Adrenal gland (tissue), 5 donors: ENCODE data around the gene ULBP1.

ENCODE experiments used
- POLR2A ChIP-seq, 2 donors: fragments of 450-650 bp; IDR thresholded peaks; one replicate each; pipeline ENCODE4 v1.6.1; 2017; ENCODE audit warnings: antibody characterized with exemption in 2 of 2, mild to moderate bottlenecking in 2 of 2, moderate library complexity in 1 of 2
- TF ChIP-seq, protein P1 (sequence below), 6 experiments: fragments of 450-650 bp in 4 of 6; fragments of 200-600 bp in 2 of 6; sonication (generic) in 1 of 6; IDR thresholded peaks; 1 replicate in 5 of 6; 2 replicates in 1 of 6; pipeline versions ENCODE4 v1.5.1 to v1.8.0; 2016 to 2021; ENCODE audit warnings: antibody characterized with exemption in 6 of 6, mild to moderate bottlenecking in 2 of 6, moderate library complexity in 1 of 6
- donor health status: DM: no; HTN: no; CAD: no.

DNA sequence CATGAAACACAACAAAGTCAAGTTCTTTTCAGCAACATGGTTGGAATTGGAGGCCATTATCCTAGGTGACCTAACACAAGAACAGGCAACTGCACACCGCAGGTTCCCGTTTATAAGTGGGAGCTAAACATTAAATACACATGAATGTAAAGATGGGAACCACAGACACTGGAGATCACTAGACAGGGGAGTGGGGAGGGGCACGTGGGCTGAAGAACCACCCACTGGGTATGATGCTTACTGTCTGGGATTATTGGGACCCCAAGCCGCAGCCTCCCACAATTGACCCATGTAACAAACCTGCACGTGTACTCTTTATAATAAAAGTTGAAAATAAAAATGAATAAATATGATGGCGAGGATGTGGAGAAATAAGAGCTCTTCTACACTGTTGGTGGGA, 32.2 kb upstream of the ULBP1 start:
- TF ChIP-seq, protein P1, sequence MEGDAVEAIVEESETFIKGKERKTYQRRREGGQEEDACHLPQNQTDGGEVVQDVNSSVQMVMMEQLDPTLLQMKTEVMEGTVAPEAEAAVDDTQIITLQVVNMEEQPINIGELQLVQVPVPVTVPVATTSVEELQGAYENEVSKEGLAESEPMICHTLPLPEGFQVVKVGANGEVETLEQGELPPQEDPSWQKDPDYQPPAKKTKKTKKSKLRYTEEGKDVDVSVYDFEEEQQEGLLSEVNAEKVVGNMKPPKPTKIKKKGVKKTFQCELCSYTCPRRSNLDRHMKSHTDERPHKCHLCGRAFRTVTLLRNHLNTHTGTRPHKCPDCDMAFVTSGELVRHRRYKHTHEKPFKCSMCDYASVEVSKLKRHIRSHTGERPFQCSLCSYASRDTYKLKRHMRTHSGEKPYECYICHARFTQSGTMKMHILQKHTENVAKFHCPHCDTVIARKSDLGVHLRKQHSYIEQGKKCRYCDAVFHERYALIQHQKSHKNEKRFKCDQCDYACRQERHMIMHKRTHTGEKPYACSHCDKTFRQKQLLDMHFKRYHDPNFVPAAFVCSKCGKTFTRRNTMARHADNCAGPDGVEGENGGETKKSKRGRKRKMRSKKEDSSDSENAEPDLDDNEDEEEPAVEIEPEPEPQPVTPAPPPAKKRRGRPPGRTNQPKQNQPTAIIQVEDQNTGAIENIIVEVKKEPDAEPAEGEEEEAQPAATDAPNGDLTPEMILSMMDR (IDR thresholded peaks at IDR 0.05), result no peak
- no peak for TF ChIP-seq POLR2A (IDR thresholded peaks at IDR 0.05)
